Right cardiac atrium (tissue), 5 donors: Measurements from ENCODE around the gene RHAG. TPM values are rescaled to one million over a fixed set of nuclear protein-coding genes. Genes with fewer than 3 reads are reported as not detected.

Source experiments
- ATAC-seq, 2 donors: fragments of 200-7000 bp; cut with Tn5 transposase; one replicate each; pipeline versions ENCODE4 v1.8.0 to v1.9.1; 2020; ENCODE audit warnings: moderate library complexity in 2 of 2, mild to moderate bottlenecking in 1 of 2
- DNase-seq, 3 donors: peaks; one replicate each; pipeline ENCODE4 v3.0.0-alpha.2; 2020
- H3K27ac ChIP-seq: one replicate; pipeline ENCODE4 v1.5.1; 2013; ENCODE audit warnings: mild to moderate bottlenecking, low read length, control low read depth, moderate library complexity
- H3K27me3 ChIP-seq: one replicate; pipeline ENCODE4 v1.6.1; 2013; ENCODE audit not compliant: control insufficient read depth, insufficient read depth
- H3K4me1 ChIP-seq: one replicate; pipeline ENCODE4 v1.6.1; 2013; ENCODE audit warnings: low read length; ENCODE audit not compliant: control insufficient read depth, insufficient read depth
- H3K4me3 ChIP-seq: one replicate; pipeline ENCODE4 v1.5.1; 2013; ENCODE audit warnings: low read length, control low read depth
- H3K9me3 ChIP-seq: one replicate; pipeline ENCODE4 v1.6.1; 2013; ENCODE audit warnings: low read length; ENCODE audit not compliant: control insufficient read depth
- WGBS: extraction: QIAGEN DNeasy Blood & Tissue Kit; methylation state at CpG from one replicate; pipeline ENCODE4 v1.1.7; 2013; 5-methylcytosine and 5-hydroxymethylcytosine counted together
- intact Hi-C, 4 donors: fragments of 100-400 bp; cut with DNase I; formaldehyde crosslinking; loops; one replicate each; pipeline versions ENCODE4 v1.11.0 to v1.14.0; 2022 to 2023
- polyA plus RNA-seq: library from polyadenylated mRNA; stranded (reverse); fragments of 200-250 nt; gene quantifications from one replicate; pipeline ENCODE4 v1.2.3, GENCODE V29; 2013
- total RNA-seq, 4 donors: library from RNA; stranded (reverse); fragmentation: NEBNext Ultra II Directional; extraction: Animal tissue kit (Norgen Biotek cat#: 25700); gene quantifications; one replicate each; pipeline ENCODE4 v1.2.1, GENCODE V29; 2021
- donor health status: healthy with polysubstance abuse.
- donor health status: DM: no; HTN: yes; CAD: no.
- donor health status: DM: no; HTN: no; CAD: no.
- donor health status: DM: no; HTN: yes; CAD: no; lungs with severe emphysema.
- donor health status: DM: yes; HTN: yes; CAD: no.

The RHAG gene
- total and polyA plus RNA-seq, 5 donors, result 1.3 to 2.8 (median 1.7) TPM

- no peak overlapping the region for H3K4me3 ChIP-seq
- ATAC-seq (no peak), DNase-seq (no peak)
- no peaks in the 10 kb centered on the region for H3K4me1 ChIP-seq
- WGBS, result 51% methylated on average over 1 of the region's 1 CpG
- no peaks in the 10 kb centered on the region for H3K9me3 ChIP-seq
- no peak overlapping the region for H3K27ac ChIP-seq
- intact Hi-C loops, result no loop called here
- no peaks in the 10 kb centered on the region for H3K27me3 ChIP-seq
Measured at GRCh38 chr6:49564552-49564951, 72.1 kb downstream of the RHAG start.

DNA sequence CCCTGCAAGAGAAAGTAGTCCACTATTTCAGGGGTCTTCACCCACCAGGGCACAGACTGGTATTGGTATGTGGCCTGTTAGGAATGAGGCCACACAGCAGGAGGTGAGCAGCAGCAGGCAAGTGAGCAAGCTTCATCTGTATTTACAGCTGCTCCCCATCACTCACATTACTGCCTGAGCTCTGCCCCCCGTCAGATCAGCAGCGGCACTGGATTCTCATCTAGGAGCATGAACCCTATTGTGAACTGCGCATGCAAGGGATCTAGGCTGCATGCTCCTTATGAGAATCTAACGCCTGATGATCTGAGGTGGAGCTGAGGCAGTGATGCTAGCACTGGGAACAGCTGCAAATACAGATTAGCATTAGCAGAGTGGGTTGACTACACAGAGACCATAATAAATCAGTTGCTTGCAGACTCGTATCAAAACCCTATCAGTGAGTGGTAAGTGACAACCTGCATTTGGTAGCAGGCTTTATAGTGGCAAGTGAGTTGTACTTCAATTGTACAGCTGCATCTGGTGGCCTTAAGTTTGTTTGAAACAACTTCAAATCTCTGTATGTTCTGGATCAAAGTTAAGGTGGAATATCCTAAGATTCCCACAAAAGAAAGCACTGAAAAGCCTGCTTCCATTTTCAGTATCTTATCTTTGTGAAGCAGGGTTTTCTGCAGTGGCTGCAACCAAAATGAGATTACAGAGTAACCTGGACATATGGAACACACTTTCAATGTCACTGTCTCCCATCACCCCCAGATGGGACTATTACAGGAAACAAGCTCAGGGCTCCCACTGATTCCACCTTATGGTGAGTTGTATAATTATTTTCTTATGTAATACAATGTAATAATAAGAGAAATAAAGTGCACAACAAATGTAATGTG, 73.4 kb downstream of the RHAG start:
- H3K9me3 ChIP-seq, result no peaks in the 10 kb centered on the region
- WGBS, result 57% methylated on average over 5 of the region's 5 CpGs

GRCh38 chr6:49558238-49558637, 78.4 kb downstream of the RHAG start:
- no peak for ATAC-seq
- no peak overlapping the region for H3K27ac ChIP-seq

More for the DNA sequence above, 73.4 kb downstream of the RHAG start:
- Histone ChIP-seq H3K4me3 (no peak overlapping the region), H3K4me1 (no peaks in the 10 kb centered on the region), H3K27ac (no peak overlapping the region), H3K27me3 (no peaks in the 10 kb centered on the region)
- peak in 1 of 3 donors; percentile 12 for DNase-seq
- ATAC-seq, result no peak
- intact Hi-C loops, result no loop called here

GRCh38 chr6:49557177-49557576, 79.5 kb downstream of the RHAG start:
- intact Hi-C loops, result no loop called here
- H3K4me1 ChIP-seq, result no peaks in the 10 kb centered on the region
- H3K27ac ChIP-seq, result no peak overlapping the region
- no peaks in the 10 kb centered on the region for H3K27me3 ChIP-seq
- no peak overlapping the region for H3K4me3 ChIP-seq
- WGBS, result 87% methylated on average over 3 of the region's 3 CpGs
- DNase-seq, result no peak
- H3K9me3 ChIP-seq, result no peaks in the 10 kb centered on the region
- no peak for ATAC-seq

More at GRCh38 chr6:49558238-49558637, 78.4 kb downstream of the RHAG start:
- H3K4me3 ChIP-seq, result no peak overlapping the region
- intact Hi-C loops, result no loop called here
- H3K4me1 ChIP-seq, result no peaks in the 10 kb centered on the region
- no peaks in the 10 kb centered on the region for H3K9me3 ChIP-seq
- no peak for DNase-seq
- H3K27me3 ChIP-seq, result no peaks in the 10 kb centered on the region

GRCh38 chr6:49556429-49556837, 80.2 kb downstream of the RHAG start:
- intact Hi-C loops, result no loop called here
- H3K4me3 ChIP-seq, result no peak overlapping the region
- no peak overlapping the region for H3K27ac ChIP-seq
- no peaks in the 10 kb centered on the region for H3K9me3 ChIP-seq
- ATAC-seq (peak in 1 of 2 donors; percentile 84), DNase-seq (no peak)
- H3K4me1 ChIP-seq, result no peaks in the 10 kb centered on the region
- no peaks in the 10 kb centered on the region for H3K27me3 ChIP-seq

GRCh38 chr6:49555951-49556350, 80.7 kb downstream of the RHAG start:
- Histone ChIP-seq H3K4me1 (no peaks in the 10 kb centered on the region), H3K4me3 (no peak overlapping the region), H3K27ac (no peak overlapping the region), H3K27me3 (no peaks in the 10 kb centered on the region), H3K9me3 (no peaks in the 10 kb centered on the region)
- no peak for DNase-seq
- intact Hi-C loops, result no loop called here
- no peak for ATAC-seq
- WGBS, result 72% methylated on average over 4 of the region's 4 CpGs

Other genes starting within 250 kb of the RHAG start
- gene MMUT, start 173.6 kb downstream of the RHAG start, total RNA-seq, result 10 to 100 TPM; 25.8 to 34.3 (median 28.3) TPM
- gene MMUT, start 173.6 kb downstream of the RHAG start, polyA plus RNA-seq, result 19.8 TPM
- 1 to 10 TPM; 4.1 to 8.3 (median 6.4) TPM for gene CENPQ, start 173.5 kb downstream of the RHAG start, total RNA-seq
- gene CENPQ, start 173.5 kb downstream of the RHAG start, polyA plus RNA-seq, result 6.5 TPM
- gene GLYATL3, start 136.9 kb downstream of the RHAG start, total RNA-seq, result not detected
- not detected for gene GLYATL3, start 136.9 kb downstream of the RHAG start, polyA plus RNA-seq
- under 1 TPM; 0.23 to 0.49 (median 0.44) TPM for gene C6orf141, start 86.2 kb downstream of the RHAG start, total RNA-seq
- 0.72 TPM for gene C6orf141, start 86.2 kb downstream of the RHAG start, polyA plus RNA-seq
- gene CRISP2, start 76.7 kb upstream of the RHAG start, total RNA-seq, result not detected
- not detected for gene CRISP2, start 76.7 kb upstream of the RHAG start, polyA plus RNA-seq
- not detected for gene CRISP3, start 107.5 kb upstream of the RHAG start, total RNA-seq
- not detected for gene CRISP3, start 107.5 kb upstream of the RHAG start, polyA plus RNA-seq
- gene PGK2, start 150.4 kb upstream of the RHAG start, total RNA-seq, result not detected
- gene PGK2, start 150.4 kb upstream of the RHAG start, polyA plus RNA-seq, result not detected
- not detected for gene CRISP1, start 229.7 kb upstream of the RHAG start, total RNA-seq
- not detected for gene CRISP1, start 229.7 kb upstream of the RHAG start, polyA plus RNA-seq